GM12878 (cell line): ENCODE data around the gene ZKSCAN1. TPM values are rescaled to one million over a fixed set of nuclear protein-coding genes. Genes with fewer than 3 reads are reported as not detected.

ENCODE experiments used
- ATAC-seq: fragments of 200-7000 bp; cut with Tn5 transposase; 3 replicates; pipeline ENCODE4 v1.9.1; 2020; ENCODE audit warnings: mild to moderate bottlenecking, moderate library complexity
- BruUV-seq: library from RNA; stranded (reverse); fragments of 400-500 nt; replicated peaks from 2 replicates; lab custom pipeline; 2021; lab: Mats Ljungman, UMichigan
- CTCF ChIA-PET: fragments of 300-600 bp; sonication (Branson Sonifier 250); formaldehyde crosslinking; extraction: SDS; loops from one replicate; lab custom pipeline; 2021; ENCODE audit warnings: inconsistent platforms; lab: Yijun Ruan, JAX
- POLR2A ChIA-PET: fragments of 350-600 bp; formaldehyde crosslinking; extraction: SDS; loops from one replicate; lab custom pipeline; 2021; ENCODE audit warnings: inconsistent platforms; lab: Charles Lee
- RAD21 ChIA-PET: fragments of 300-600 bp; sonication (Branson Sonifier 250); formaldehyde crosslinking; loops from one replicate; lab custom pipeline; 2023; ENCODE audit warnings: antibody characterized with exemption; ENCODE audit not compliant: unreplicated experiment; lab: Charles Lee
- SMC1A ChIA-PET: fragments of 300-600 bp; sonication (Branson Sonifier 250); formaldehyde crosslinking; loops from one replicate; lab custom pipeline; 2023; ENCODE audit not compliant: unreplicated experiment, uncharacterized antibody; lab: Charles Lee
- DNase-seq: peaks from one replicate; pipeline ENCODE4 v3.0.0-alpha.2; 2011; ENCODE audit warnings: low read depth, low spot score
- FAIRE-seq: peaks from 3 replicates; lab custom pipeline; 2011; peaks lifted over from hg19 to GRCh38; lab: Jason Lieb, UNC
- H2AFZ ChIP-seq: 2 replicates; pipeline ENCODE4 v1.6.0; 2011; ENCODE audit warnings: low read depth, low read length, control low read depth; ENCODE audit not compliant: control insufficient read depth
- H3K27ac ChIP-seq: 2 replicates; pipeline ENCODE4 v1.5.1; 2011; ENCODE audit warnings: control low read depth; ENCODE audit not compliant: control insufficient read depth, insufficient read depth
- H3K27me3 ChIP-seq, 2 experiments: replicated peaks in 1 of 2; 2 replicates each; pipeline versions ENCODE4 v1.6.0 to v1.6.1; 2011; ENCODE audit warnings: low read length in 1 of 2; ENCODE audit not compliant: control insufficient read depth in 2 of 2, insufficient read depth in 2 of 2
- H3K36me3 ChIP-seq, 2 experiments: 2 replicates each; pipeline ENCODE4 v1.5.1; 2011; ENCODE audit warnings: low read length in 1 of 2; ENCODE audit not compliant: control insufficient read depth in 2 of 2, insufficient read depth in 2 of 2
- H3K4me1 ChIP-seq: 2 replicates; pipeline ENCODE4 v1.6.1; 2011; ENCODE audit warnings: mild to moderate bottlenecking, low read length, moderate library complexity, mixed read lengths; ENCODE audit not compliant: control insufficient read depth, insufficient read depth
- H3K4me2 ChIP-seq: 2 replicates; pipeline ENCODE4 v1.6.0; 2011; ENCODE audit warnings: control low read depth; ENCODE audit not compliant: control insufficient read depth, insufficient read depth
- H3K4me3 ChIP-seq: fragments of 200-600 bp; sonication (generic); 2 replicates; pipeline ENCODE4 v1.5.1; 2016
- H3K79me2 ChIP-seq: 2 replicates; pipeline ENCODE4 v1.6.0; 2011; ENCODE audit warnings: low read length; ENCODE audit not compliant: control insufficient read depth, insufficient read depth
- H3K9ac ChIP-seq: 2 replicates; pipeline ENCODE4 v1.8.0; 2011; ENCODE audit warnings: low read length, control low read depth, mixed read lengths; ENCODE audit not compliant: control insufficient read depth, insufficient read depth
- H3K9me3 ChIP-seq: replicated peaks from 3 replicates; pipeline ENCODE4 v1.5.1; 2011; ENCODE audit warnings: mild to moderate bottlenecking, low read length; ENCODE audit not compliant: control insufficient read depth, insufficient read depth
- H4K20me1 ChIP-seq: 2 replicates; pipeline ENCODE4 v1.6.0; 2011; ENCODE audit not compliant: control insufficient read depth, insufficient read depth
- ETV6 ChIP-seq, 2 experiments: fragments of 450-650 bp in 1 of 2; IDR thresholded peaks in 1 of 2; conservative IDR thresholded peaks in 1 of 2; 2 replicates each; pipeline ENCODE4 v1.6.1; 2014; ENCODE audit warnings: antibody characterized with exemption in 1 of 2, borderline replicate concordance in 1 of 2, low read depth in 1 of 2, mild to moderate bottlenecking in 1 of 2, moderate library complexity in 1 of 2
- IKZF2 ChIP-seq, 2 experiments: fragments of 450-650 bp; IDR thresholded peaks; 2 replicates each; pipeline ENCODE4 v1.6.1; 2017; ENCODE audit warnings: mild to moderate bottlenecking in 2 of 2, moderate library complexity in 2 of 2
- MYC ChIP-seq: IDR thresholded peaks from 2 replicates; pipeline ENCODE4 v1.6.1; 2011; ENCODE audit warnings: mild to moderate bottlenecking, low read length, moderate library complexity, inconsistent platforms; ENCODE audit not compliant: insufficient read depth, insufficient replicate concordance, insufficient read length, severe bottlenecking
- POLR2AphosphoS2 ChIP-seq: IDR thresholded peaks from 2 replicates; pipeline ENCODE4 v1.6.1; 2011; ENCODE audit warnings: low read depth, mild to moderate bottlenecking, low read length, improper control_type of control experiment, moderate library complexity
- RBBP5 ChIP-seq: fragments of 200-600 bp; sonication (generic); conservative IDR thresholded peaks from 2 replicates; pipeline ENCODE4 v1.6.1; 2016
- SREBF2 ChIP-seq: IDR thresholded peaks from 2 replicates; pipeline ENCODE4 v1.6.1; 2012; ENCODE audit warnings: mild to moderate bottlenecking, low read length
- STAT1 ChIP-seq: fragments of 450-650 bp; conservative IDR thresholded peaks from 2 replicates; pipeline ENCODE4 v1.6.1; 2014; ENCODE audit warnings: antibody characterized with exemption, mild to moderate bottlenecking
- WGBS: methylation state at CpG from one replicate; pipeline ENCODE4 v1.1.6; 2016; ENCODE audit warnings: low lambda C conversion rate; ENCODE audit not compliant: insufficient replicate concordance, insufficient coverage; ENCODE audit errors: missing lambda C conversion rate; 5-methylcytosine and 5-hydroxymethylcytosine counted together
- in situ Hi-C: fragments of 300-500 bp; cut with MboI; formaldehyde crosslinking; loops from 9 replicates; pipeline ENCODE4 v1.14.3; 2018; ENCODE audit warnings: mixed read lengths
- intact Hi-C: fragments of 100-400 bp; cut with micrococcal nuclease; formaldehyde crosslinking; loops from one replicate; pipeline ENCODE4 v1.14.2; 2022; ENCODE audit not compliant: unreplicated experiment
- polyA plus RNA-seq, 11 experiments: library from polyadenylated mRNA; depleted of rRNA in 4 of 11; unstranded in 6 of 11; stranded (reverse) in 5 of 11; fragments of >200 nt; fragmentation: Nextera tagmentation in 4 of 11; fragmentation: Illumina TruSeq in 1 of 11; extraction: Ambion mirVana in 4 of 11; extraction: Trizol in 1 of 11; gene quantifications; 1 replicate in 1 of 11; 2 replicates in 10 of 11; pipeline versions ENCODE4 v1.2.1 to v1.2.3, GENCODE V29; 2011 to 2016; ENCODE audit warnings: inconsistent platforms in 2 of 11, missing spikeins in 2 of 11, low read depth in 1 of 11
- total RNA-seq, 4 experiments: library from RNA; depleted of rRNA in 3 of 4; stranded (reverse); fragments of >200 nt in 3 of 4; fragmentation: Illumina TruSeq in 1 of 4; extraction: Trizol in 1 of 4; gene quantifications; 2 replicates each; pipeline versions ENCODE4 v1.2.1 to v1.2.3, GENCODE V29; 2013 to 2021
- TF ChIP-seq, protein P1 (sequence below): IDR thresholded peaks from 2 replicates; pipeline ENCODE4 v1.6.1; 2012; ENCODE audit warnings: low read depth, low read length, improper control_type of control experiment

Gene ZKSCAN1
- total and polyA plus RNA-seq, 10 of the 15 experiments (the other 5 are each of a cell fraction or from before 2014, with no cell fraction given), result 3.2 to 34.4 (median 18.1) TPM

DNA sequence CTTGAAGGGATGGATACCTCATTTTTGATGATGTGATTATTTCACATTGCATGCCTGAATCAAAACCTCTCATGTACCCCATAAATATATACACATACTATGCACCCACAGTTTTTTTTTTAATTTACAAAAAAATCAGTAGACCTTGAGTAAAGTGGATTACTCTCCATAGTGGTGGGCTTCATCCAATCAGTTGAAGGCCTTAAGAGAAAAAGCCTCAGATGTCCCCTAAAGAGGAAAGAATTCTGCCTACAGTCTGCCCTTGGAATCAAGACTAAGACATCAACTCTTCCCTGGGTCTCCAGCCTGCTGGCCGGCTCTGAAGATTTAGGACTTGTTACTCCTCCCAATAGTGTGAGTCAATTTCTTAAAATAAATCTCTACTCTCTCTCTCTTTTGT, 40.7 kb upstream of the ZKSCAN1 start:
- DNase-seq (no peak), ATAC-seq (no peak), FAIRE-seq (no peak)
- Histone ChIP-seq H3K4me2 (no peak overlapping the region), H3K36me3 (no peaks in the 10 kb centered on the region), H3K79me2 (no peaks in the 10 kb centered on the region), H4K20me1 (no peaks in the 10 kb centered on the region), H3K9ac (no peak overlapping the region), H3K27me3 (no peaks in the 10 kb centered on the region), H3K4me1 (no peaks in the 10 kb centered on the region), H3K27ac (no peak overlapping the region), H3K9me3 (no peaks in the 10 kb centered on the region), H3K4me3 (no peak overlapping the region), H2AFZ (no peak overlapping the region)
- ChIA-PET RAD21 (no interaction called here), CTCF (interaction anchor here (0.5 to 7.3 kb wide), 2 partner anchors 16 to 70 kb away, joined by 4 to 66 read pairs; no protein-coding TSS in a partner anchor), POLR2A (no interaction called here), SMC1A (no interaction called here)
- WGBS, result 0% methylated on average over 1 of the region's 1 CpG
- no TSS peak for BruUV-seq
- TF ChIP-seq STAT1, result no peak
- no peak for TF ChIP-seq ETV6 (conservative IDR thresholded peaks at IDR 0.05 in 1 of 2, IDR thresholded peaks at IDR 0.05 in 1 of 2; ENCODE audit: borderline replicate concordance in 1 of 2, low read depth in 1 of 2)
- TF ChIP-seq, protein P1, sequence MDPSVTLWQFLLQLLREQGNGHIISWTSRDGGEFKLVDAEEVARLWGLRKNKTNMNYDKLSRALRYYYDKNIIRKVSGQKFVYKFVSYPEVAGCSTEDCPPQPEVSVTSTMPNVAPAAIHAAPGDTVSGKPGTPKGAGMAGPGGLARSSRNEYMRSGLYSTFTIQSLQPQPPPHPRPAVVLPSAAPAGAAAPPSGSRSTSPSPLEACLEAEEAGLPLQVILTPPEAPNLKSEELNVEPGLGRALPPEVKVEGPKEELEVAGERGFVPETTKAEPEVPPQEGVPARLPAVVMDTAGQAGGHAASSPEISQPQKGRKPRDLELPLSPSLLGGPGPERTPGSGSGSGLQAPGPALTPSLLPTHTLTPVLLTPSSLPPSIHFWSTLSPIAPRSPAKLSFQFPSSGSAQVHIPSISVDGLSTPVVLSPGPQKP, result no peak
- no peak for TF ChIP-seq POLR2AphosphoS2
- TF ChIP-seq RBBP5, result no peak
- TF ChIP-seq IKZF2 (IDR thresholded peaks at IDR 0.05), result no peak
- TF ChIP-seq SREBF2, result no peak
- TF ChIP-seq MYC, result no peak
- intact Hi-C loops, result loop anchor here (5.0 kb wide), 2 partner anchors 62 to 153 kb away; partner anchors contain the start of gene MBLAC1
- in situ Hi-C loops, result no loop called here
